ENCODE data around the gene RAG2.

Gene RAG2

GRCh38 chr11:36617543-36618362, 19.7 kb upstream of the RAG2 start:
- TF ChIP-seq CTCF (IDR thresholded peaks at IDR 0.05; ENCODE audit: low read depth, low read length): no peak
- H3K4me3 ChIP-seq (ENCODE audit: low read depth, low read length): no peak overlapping the region

- H3K4me3 ChIP-seq (ENCODE audit: low read depth, low read length): no peak overlapping the region
- no peak for TF ChIP-seq CTCF (IDR thresholded peaks at IDR 0.05; ENCODE audit: low read depth, low read length)
Measured at GRCh38 chr11:36615826-36616225, 17.8 kb upstream of the RAG2 start.

- H3K4me3 ChIP-seq (ENCODE audit: low read depth, low read length): no peak overlapping the region
- TF ChIP-seq CTCF (IDR thresholded peaks at IDR 0.05; ENCODE audit: low read depth, low read length): no peak
Measured at GRCh38 chr11:36609383-36609782, 11.3 kb upstream of the RAG2 start.

- no peak for TF ChIP-seq CTCF (IDR thresholded peaks at IDR 0.05; ENCODE audit: low read depth, low read length)
- H3K4me3 ChIP-seq (ENCODE audit: low read depth, low read length): no peak overlapping the region
Measured at GRCh38 chr11:36608491-36609199, 10.6 kb upstream of the RAG2 start.

- no peak overlapping the region for H3K4me3 ChIP-seq (ENCODE audit: low read depth, low read length)
Measured at GRCh38 chr11:36605221-36606216, 7.5 kb upstream of the RAG2 start.

GRCh38 chr11:36602135-36602534, 4.1 kb upstream of the RAG2 start:
- H3K4me3 ChIP-seq (ENCODE audit: low read depth, low read length): no peak overlapping the region

More at GRCh38 chr11:36605221-36606216, 7.5 kb upstream of the RAG2 start:
- no peak for TF ChIP-seq CTCF (IDR thresholded peaks at IDR 0.05; ENCODE audit: low read depth, low read length)

More at GRCh38 chr11:36602135-36602534, 4.1 kb upstream of the RAG2 start:
- TF ChIP-seq CTCF (IDR thresholded peaks at IDR 0.05; ENCODE audit: low read depth, low read length): no peak
